GF-D8 (cell line): ENCODE measurements around the gene RPL36.
"Not testable (repeated sequence)": the region's sequence is repeated elsewhere in the genome, so short reads cannot be mapped to it uniquely, and the experiment has no call there.

Experiments used
- DNase-seq: peaks from one replicate; lab custom pipeline; 2025; lab: John Stamatoyannopoulos, UW

RPL36 gene

DNA sequence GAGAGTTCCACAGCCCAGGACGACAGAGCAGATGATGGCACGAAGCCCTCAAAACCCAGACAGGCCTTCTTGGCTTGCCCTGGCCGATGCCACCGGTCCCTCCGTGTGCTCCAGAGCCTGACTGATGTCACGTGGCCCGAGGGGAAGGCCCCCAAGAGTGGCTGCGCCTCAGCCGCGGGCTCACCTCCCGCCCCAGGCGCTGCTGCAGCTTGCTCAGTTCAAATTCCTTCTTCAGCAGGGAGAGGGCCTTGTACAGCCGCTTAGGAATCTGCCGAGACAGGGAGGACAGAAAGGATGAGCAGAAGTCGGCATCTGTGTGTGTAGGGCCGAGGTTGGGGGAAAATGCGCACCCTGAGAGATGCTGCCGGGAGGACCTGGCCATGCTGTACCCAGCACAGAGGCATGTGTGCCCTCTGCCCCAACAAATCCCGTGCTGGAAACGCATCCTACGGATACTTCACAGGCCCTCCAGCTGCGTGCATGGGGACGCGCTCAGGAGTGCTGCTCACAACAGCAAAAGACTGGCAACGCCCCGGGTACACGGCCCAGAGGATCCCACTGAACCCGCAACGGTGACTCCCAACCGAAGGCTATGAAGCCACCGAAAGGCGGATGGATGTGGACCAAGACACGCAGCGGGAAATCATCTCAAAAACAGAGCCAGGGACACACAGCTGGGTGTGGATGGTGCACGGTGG, 16.9 kb downstream of the RPL36 start:
- no peak for DNase-seq

DNA sequence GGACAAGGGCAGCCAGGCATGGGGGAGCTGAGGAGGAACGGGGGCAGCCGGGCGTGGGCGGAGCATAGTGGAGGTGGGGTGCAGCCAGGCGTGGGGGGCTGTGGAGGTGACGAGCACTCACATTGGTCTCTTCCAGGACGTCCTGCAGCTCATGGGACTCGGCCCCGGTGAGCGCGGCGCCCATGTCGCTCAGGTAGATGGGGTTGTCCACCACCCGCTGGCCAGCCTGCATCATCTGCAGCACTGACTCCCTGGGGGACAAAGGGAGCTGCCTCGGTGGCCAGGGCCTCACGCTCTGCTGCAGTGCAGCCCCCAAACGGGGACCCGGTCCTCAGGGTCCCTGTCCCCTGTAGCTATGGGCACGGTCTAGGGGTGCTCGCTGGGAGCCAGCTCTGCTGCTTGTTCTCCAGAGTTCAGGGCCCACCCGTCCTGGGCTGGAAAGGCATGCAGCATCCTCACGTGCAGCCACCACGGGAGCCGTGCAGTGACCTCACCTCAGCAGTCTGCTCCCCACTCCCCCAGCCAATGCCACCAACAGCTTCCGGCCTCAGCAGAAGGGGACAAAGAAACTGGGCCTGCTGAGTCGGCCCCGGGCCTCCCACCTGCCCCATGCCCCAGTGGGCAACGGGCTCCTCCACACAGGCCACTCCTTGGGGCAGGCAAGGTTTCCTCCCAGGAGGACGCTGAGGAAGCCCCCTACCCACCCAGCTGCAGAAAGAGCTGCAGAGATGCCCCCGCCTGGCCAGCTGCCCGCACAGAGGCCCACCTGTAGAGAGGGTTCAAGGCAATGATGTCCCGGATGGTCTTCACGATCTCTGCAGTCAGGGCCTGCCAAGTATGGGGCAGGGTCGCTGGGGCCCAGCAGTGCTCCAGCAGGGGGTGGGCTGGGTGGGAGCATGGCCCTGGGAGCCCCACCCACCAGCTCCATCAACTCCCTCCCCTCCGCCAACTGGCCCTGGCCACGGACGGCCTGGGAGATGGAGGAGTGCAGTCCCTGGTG, 17.8 kb downstream of the RPL36 start:
- DNase-seq, result no peak

DNA sequence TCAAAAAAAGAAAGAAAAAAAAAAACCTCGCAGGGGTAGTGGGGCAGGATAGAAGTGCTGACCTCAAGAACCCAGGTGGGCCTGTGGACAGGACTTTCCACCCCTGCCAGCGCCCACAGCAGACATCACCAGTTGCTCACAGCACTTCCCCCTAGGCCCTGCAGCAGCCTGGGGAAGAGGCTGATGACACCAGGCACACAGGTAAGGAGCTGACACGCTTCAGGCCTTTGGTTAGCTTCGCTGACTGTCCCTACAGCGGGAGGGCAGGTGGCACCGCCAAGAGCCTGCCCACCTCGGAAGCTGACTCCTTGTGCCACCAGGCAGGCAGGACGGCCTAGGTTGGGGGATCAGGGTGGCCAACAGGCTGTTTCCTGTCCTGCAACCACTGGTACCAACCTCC, 20.9 kb downstream of the RPL36 start:
- DNase-seq, result no peak

DNA sequence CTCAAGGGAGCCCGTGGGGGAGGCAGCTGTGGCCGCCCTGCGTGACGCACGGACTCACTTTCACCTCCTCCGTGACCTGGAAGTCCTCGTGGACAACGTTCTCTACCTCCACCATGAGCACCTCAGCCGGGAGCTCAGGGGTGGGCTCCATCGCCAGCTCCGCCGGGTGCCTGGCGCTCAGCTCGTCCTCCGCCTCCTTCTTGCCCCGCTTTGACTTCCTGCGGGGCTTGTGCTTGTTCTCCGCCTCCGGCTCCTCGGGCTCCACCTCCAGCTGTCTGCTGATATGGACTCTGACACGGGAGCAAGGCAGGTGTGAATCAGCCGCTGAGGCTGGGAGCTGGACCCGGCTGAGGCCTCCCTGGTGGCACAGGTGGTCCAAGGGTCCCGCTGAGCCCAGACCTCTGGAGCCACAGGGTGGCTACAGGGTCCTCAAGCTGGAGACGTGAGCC, 21.6 kb downstream of the RPL36 start:
- DNase-seq, result no peak

DNA sequence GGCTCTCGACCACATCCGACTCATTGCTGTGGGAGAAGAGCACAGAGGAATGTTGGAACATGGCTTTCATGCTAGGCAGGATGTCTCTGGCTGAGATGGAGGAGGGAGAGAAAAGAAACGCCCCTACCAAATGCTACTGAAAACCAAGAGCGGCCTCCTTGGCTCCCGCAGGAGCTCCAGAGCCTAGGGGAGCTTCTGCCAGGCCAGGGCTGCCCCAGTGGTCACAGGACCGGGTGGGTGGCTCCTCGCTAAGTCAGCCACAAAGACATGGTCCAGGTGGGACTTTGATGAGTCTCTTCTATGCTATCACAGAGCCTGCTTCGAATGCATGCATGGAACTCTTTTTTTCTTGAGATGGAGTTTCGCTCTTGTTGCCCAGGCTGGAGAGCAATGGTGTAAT, 23.1 kb downstream of the RPL36 start:
- DNase-seq, result no peak

DNA sequence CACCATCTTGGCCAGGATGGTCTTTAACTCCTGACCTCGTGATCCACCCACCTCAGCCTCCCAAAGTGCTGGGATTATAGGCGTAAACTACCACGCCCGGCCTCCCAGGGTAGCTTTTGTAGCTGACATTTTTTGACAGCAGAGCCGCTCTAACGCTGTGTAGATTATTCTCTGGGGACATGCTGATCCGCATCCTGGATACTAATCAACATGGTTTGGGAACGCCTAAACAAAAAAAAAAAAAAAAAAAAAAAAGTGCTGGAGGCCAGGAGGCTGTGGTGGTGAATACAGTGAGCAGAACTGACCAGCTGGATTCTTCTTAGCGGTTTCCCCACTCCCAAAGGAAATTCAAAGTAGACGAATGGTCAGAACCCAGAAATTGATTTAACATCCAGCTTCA, 24.7 kb downstream of the RPL36 start:
- DNase-seq, result no peak

DNA sequence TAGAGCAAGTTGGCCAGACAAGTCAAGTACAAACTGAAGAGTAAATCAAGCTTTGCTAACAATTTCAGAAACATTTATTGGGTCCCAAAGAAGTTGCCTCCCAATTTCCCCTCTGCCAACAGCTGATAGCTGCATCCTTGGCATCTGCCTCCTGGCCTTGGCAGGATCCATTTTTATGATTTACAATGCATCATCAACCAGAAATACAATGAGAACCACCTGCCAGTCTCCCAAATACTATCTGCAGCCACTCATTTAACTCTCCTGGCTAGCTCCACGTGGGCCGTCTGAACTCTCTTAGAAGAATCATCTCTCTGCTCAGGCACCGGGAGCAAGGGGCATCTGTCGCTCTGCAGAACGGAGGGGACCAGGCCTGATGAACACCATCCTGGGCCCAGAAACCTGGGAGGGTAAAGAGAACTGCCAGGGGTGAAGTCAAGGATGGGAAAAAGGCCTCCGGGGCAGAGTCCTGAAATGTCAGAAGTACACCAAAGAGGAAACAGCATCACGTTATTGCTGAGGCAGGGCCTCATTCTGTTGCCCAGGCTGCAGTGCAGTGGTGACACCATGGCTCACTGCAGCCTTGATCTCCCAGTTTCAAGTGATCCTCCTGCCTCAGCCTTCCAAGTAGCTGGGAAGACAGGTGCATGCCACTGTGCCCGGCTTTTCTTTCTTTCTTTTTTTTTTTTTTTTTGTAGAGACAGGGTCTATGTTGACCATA, 27.3 kb downstream of the RPL36 start:
- no peak for DNase-seq

DNA sequence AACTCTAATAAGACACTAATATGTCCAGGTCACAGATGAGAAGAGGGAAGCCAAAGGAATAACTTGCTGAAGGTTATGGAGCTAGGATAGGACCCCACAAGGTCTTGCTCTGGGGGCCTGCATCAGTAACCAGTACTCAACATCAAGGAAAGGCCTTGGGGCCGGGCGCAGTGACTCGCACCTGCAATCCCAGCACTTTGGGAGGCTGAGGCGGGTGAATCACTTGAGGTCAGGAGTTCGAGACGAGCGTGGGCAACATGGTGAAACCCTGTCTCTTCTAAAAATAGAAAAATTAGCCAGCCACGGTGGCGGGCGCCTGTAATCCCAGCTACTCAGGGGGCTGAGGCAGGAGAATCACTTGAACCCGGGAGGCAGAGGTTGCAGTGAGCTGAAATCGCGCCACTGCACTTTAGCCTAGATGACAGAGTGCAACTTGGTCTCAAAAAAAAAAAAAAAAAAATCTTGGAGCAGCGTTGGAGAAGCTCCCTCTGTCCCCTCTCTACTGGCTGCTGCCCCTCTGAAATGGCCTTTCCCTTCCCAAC, 28.0 kb downstream of the RPL36 start:
- no peak for DNase-seq

DNA sequence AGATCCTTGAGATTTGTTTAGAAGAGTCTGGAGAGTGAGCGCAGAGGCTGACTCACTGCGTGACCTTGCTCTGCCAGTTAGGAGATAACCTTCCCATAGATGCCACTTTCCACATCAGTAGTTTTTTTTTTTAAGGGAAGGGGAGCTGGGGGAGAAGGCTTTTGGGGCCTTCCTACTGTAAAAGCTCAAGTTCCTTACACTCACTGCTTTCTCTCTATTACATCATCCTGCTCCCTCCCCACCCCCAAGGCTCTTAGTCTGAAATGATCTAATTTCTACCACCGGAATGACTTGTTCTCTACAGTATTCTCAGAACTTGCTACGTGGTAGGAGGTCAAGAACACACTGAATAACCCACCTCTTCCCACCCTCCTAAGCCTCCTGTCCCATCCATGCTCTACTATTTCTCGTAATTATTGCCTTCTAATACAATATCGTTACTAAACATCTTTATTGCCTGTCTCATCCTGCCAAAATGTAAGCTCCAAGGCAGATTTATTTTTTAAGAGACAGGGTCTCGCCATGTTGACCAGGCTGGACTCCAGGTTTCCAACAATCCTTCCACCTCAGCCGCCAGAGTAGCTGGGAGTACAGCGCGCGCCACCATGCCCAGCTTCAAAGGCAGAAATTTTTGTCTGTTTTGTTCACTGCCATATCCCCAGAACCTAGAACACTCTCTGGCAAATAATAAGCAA, 28.6 kb downstream of the RPL36 start:
- DNase-seq, result peak; percentile 73

DNA sequence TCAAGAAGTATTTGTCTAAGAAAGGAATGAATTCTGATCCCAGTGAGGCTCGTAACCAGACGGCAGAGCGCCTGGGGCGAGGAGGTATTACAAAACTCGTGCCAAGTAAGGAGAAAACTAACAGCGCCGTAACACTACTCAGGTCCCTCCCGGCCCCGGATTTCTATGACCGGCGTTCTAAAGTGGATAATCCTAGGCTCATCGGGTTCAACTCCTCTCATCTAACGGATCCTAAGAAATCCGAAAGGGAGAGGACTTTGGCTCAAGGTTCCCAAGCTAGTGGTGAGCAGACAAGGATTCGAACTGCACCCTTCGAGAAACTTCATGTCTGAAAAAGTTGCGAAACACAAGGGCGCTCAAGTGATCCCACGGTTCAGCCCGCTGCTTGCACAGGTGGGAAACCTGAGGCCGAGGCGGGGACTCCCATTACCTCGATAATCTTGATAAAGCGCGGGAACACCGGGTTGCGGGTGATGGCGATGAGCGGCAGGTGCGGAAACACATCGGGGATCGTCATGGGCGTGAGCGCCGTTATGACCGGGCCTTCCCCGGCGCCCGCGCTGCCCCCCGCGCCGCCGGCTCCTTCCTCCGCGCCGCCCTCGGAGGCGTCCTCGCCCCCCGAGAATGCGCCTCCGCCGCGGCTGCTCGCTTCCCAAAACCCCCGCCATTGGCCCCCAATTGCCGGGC, 29.3 kb downstream of the RPL36 start:
- peak; percentile 1 for DNase-seq

DNA sequence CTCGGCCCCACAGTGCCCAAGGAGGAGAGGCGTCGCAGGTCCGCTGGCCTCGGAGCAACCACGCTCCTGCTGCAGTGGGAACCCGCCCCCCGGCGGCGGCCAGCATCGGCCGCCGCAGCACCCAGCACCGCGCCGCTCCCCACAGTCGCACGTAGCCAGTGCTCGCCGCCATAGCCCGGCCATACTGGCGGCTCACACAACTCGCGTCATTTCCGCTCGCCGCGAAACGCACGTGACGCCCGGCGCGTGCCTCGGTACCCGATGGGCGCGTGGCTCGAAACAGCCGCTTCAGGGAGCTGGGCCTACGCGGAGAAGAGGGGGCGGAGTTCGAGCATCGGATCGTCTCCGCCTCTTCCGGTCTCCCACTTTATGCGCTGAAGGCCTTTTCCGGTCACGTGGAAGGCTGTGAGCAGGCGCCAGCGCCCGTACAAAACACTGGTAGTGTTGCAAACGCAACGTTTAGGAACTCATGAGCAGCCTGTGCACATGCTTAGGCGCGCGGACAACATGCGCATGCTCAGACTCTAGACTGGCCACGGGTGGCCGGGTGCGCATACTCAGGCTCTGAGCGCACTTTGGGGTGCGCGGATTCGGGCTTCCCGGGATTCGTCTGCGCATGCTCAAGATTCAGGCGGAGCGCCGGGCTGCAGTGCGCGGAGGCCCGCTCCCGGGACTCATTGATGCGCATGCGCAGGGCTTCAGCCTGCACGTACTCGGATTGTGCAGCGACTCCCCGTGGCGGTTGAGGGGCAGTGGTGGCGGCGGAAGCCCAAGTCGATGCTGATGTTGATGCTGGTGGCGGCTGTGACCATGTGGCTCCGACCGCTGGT, 30.1 kb downstream of the RPL36 start, which contains the start of the genes CATSPERD and LONP1:
TSS of gene CATSPERD (plus strand) at position 677 of the 830 bp plus-strand sequence. CDS start at position 778, 101 bp downstream.
TSS of gene LONP1 (minus strand) at position 186 of the 830 bp plus-strand sequence. CDS start at position 172, 14 bp downstream.
- peak; percentile 94 for DNase-seq

DNA sequence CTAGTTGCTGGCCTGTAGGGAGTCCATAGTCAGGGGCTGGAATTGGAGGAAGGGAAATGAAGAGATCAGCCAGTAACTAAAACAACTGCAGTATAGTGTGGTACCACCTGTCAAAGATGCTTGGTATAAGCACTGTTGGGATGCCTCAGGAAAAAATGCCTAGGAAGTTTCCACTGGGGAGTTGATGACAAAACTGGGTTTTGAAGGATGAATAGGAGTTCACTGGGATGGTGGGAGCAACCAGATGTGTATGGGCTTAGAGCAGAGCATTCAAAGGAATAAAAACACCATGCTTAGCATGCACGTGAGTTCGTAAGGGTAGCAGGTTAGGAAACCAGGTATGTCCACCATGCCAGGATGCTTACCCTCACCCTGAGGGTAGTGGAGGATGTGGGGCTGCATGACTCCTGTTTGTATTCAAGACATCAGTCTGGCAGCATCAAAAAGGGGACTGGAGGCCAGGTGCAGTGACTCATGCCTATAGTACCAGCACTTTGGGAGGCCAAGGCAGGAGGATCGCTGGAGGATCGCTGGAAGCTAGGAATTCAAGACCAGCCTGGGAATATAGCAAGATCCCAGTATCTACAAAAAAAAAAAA, 37.5 kb downstream of the RPL36 start:
- DNase-seq, result no peak

DNA sequence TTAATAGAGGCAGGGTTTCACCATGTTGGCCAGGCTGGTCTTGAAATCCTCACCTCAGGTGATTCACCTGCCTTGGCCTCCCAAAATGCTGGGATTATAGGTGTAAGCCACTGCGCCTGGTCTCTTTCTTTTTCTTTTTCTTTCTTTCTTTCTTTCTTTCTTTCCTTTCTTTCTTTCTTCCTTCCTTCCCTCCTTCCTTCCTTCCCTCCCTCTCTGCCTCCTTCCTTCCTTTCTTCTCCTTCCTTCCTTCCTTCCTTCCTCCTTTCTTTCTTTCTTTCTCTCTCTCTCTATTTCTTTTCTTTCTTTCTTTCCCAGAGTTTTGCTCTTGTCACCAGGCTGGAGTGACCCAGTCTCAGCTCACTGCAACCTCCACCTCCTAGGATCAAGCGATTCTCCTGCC, 43.1 kb downstream of the RPL36 start:
- DNase-seq, result not testable (repeated sequence)

DNA sequence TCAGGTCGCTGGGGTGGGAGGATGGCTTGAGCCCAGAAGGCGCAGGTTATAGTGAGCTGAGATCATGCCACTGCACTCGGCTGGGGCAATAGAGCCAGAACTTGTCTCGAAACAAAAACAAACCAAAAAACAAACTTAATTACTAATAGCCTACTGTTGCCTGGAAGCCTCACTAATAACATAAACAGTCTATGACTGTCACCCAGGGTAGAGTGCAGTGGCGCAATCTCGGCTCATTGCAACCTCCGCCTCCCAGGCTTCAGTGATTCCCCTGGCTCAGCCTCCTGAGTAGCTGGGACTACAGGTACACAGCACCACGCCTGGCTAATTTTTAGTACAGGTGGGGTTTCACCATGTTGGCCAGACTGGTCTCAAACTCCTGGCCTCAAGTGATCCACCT, 48.3 kb downstream of the RPL36 start:
- no peak for DNase-seq
